Breast epithelium (tissue), 4 donors: Measurements from ENCODE around the gene ASPRV1. TPM values are rescaled to one million over a fixed set of nuclear protein-coding genes. Genes with fewer than 3 reads are reported as not detected.

Experiments
- DNase-seq, 2 donors: peaks; one replicate each; pipeline ENCODE4 v3.0.0-alpha.2; 2019; ENCODE audit warnings: low spot score in 2 of 2
- H3K27ac ChIP-seq, 2 donors: fragments of 200-600 bp; sonication (generic) in 1 of 2; one replicate each; pipeline ENCODE4 v1.5.1; 2016 to 2019; ENCODE audit warnings: mild to moderate bottlenecking in 1 of 2
- H3K27me3 ChIP-seq, 2 donors: fragments of 200-600 bp; sonication (generic) in 1 of 2; one replicate each; pipeline versions ENCODE4 v1.5.1 to v1.6.0; 2017 to 2019; ENCODE audit warnings: control low read depth in 1 of 2, mild to moderate bottlenecking in 1 of 2
- H3K36me3 ChIP-seq: fragments of 200-600 bp; one replicate; pipeline ENCODE4 v1.5.1; 2019
- H3K4me1 ChIP-seq, 2 donors: fragments of 200-600 bp; sonication (generic); one replicate each; pipeline ENCODE4 v1.5.1; 2016 to 2019; ENCODE audit warnings: control low read depth in 1 of 2
- H3K4me3 ChIP-seq, 3 donors: fragments of 200-600 bp; sonication (generic); 1 replicate in 2 of 3; 2 replicates in 1 of 3; pipeline ENCODE4 v1.5.1; 2016 to 2019; ENCODE audit warnings: mild to moderate bottlenecking in 3 of 3, moderate library complexity in 2 of 3
- H3K9me3 ChIP-seq, 2 donors: fragments of 200-600 bp; sonication (generic) in 1 of 2; one replicate each; pipeline ENCODE4 v1.5.1; 2016 to 2019; ENCODE audit warnings: control low read depth in 1 of 2
- POLR2A ChIP-seq: fragments of 450-650 bp; IDR thresholded peaks from one replicate; pipeline ENCODE4 v1.6.1; 2016; ENCODE audit warnings: antibody characterized with exemption, mild to moderate bottlenecking, moderate library complexity
- POLR2AphosphoS5 ChIP-seq, 3 donors: sonication (generic); formaldehyde crosslinking; IDR thresholded peaks; one replicate each; pipeline ENCODE4 v1.6.1; 2017; ENCODE audit warnings: antibody characterized with exemption in 3 of 3
- intact Hi-C: fragments of 100-400 bp; cut with DNase I; formaldehyde crosslinking; loops from one replicate; pipeline ENCODE4 v1.15.1; 2023; ENCODE audit warnings: low total_unique reads
- total RNA-seq, 3 donors: library from RNA; depleted of rRNA; stranded (reverse); fragments of >200 nt; gene quantifications; one replicate each; pipeline ENCODE4 v1.1.0, GENCODE V29; 2016
- TF ChIP-seq, protein P1 (sequence below), 3 donors: fragments of 450-650 bp; IDR thresholded peaks; one replicate each; pipeline ENCODE4 v1.5.1; 2016 to 2017; ENCODE audit warnings: antibody characterized with exemption in 3 of 3, mild to moderate bottlenecking in 3 of 3, moderate library complexity in 3 of 3

ASPRV1 gene
- total RNA-seq, 3 donors from 2014 or later, result 1.6 to 4.5 (median 1.8) TPM

DNA sequence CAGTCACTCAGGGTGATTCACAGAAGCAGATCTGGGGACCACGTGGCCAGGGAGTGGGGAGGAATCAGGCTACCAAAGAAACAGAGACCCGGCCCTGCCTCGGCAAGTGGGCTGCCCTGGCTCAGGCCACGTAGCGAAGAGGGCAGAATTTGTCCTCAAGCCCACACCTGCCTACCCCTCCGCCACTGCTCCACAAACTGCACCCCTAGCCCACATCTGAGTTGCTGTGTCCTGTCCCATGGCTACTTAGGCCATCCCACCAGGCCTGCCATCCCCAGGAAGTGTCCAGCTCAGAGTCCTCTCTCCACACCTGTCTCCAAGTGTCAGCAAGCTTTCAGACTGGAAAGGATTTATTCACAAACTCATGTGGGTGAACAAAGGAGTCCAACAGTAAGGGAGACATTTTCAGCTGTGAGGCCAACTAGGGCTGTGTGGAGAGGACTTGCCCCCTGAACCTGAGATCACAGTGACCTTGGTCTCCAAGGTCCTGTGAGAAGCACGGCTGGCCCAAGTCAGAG lies 31.7 kb upstream of the ASPRV1 start:
- Histone ChIP-seq H3K4me1 (no peaks in the 10 kb centered on the region), H3K4me3 (no peak overlapping the region), H3K27ac (no peak overlapping the region), H3K27me3 (no peaks in the 10 kb centered on the region), H3K36me3 (no peaks in the 10 kb centered on the region), H3K9me3 (no peaks in the 10 kb centered on the region)
- no peak for DNase-seq
- intact Hi-C loops, result no loop called here
- TF ChIP-seq POLR2A (no peak), POLR2AphosphoS5 (IDR thresholded peaks at IDR 0.05) (no peak)
- TF ChIP-seq, protein P1, sequence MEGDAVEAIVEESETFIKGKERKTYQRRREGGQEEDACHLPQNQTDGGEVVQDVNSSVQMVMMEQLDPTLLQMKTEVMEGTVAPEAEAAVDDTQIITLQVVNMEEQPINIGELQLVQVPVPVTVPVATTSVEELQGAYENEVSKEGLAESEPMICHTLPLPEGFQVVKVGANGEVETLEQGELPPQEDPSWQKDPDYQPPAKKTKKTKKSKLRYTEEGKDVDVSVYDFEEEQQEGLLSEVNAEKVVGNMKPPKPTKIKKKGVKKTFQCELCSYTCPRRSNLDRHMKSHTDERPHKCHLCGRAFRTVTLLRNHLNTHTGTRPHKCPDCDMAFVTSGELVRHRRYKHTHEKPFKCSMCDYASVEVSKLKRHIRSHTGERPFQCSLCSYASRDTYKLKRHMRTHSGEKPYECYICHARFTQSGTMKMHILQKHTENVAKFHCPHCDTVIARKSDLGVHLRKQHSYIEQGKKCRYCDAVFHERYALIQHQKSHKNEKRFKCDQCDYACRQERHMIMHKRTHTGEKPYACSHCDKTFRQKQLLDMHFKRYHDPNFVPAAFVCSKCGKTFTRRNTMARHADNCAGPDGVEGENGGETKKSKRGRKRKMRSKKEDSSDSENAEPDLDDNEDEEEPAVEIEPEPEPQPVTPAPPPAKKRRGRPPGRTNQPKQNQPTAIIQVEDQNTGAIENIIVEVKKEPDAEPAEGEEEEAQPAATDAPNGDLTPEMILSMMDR (IDR thresholded peaks at IDR 0.05), result no peak

DNA sequence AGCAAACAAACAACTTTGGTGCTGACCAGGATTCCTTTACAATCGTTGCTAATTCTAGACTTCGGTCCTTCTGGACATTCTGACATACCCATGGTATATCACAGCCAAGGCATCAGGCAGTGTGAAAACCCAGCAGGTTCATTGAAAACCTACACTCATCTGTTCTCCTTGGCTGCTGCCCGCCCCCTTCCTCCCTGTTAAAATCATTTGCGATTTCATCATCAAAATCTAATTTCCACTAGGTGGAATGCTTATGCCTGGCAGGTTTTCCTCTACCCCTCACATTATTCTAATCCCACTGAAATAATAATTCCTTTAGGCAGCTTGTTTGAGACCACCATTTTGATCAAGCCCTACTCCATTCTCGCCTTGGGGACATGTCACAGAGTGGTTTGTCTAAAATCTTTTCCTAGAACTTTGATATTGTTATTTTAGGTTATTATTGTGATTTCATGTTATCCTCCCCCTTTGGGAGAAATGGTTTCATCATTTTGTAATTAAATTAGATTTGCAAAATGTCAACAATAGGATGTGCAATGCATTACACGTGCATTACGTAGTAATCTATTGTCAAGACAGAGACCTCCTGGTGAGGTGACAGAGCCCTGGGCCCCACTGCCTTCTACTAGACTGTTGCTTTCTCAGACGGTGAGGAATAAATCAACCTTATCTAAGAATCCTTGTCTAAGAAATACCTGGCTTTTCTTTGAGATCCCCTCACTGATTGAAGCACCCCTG lies 31.0 kb upstream of the ASPRV1 start:
- H3K9me3 ChIP-seq, result no peaks in the 10 kb centered on the region
- no peak for DNase-seq

DNA sequence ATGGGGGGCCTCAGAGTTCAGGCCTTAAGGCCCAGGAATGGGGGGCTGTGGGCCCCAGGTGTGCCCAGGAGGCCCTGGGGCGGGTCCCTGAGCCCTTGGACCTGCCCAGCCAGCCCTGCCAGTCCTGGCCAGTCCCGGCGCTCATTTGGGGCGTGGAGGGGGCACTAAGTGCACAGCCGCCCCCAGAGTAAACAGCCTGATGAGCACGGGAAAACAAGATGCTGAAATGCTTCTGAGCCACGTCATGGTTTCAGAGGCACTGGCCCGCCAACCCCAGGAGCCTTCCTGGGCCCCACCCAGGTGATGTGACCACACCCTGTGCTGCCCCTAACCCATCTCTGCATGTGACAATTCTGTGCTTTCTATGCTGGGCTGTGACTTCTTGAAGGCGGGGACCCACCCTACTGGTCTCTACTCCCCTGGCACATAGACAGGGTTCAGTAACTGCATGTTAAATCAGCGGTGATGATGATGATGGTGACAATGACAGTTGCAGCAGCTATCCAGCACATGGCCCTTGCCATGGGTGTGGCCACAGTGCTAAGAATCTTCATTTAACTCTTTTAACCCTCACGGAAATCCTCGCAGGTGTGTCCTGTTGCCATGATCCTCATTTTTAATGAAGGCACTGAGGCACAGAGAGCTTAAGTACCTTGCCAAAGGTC lies 28.1 kb upstream of the ASPRV1 start:
- Histone ChIP-seq H3K27ac (no peak overlapping the region), H3K27me3 (no peaks in the 10 kb centered on the region), H3K4me3 (no peak overlapping the region), H3K9me3 (no peaks in the 10 kb centered on the region), H3K4me1 (no peaks in the 10 kb centered on the region), H3K36me3 (no peaks in the 10 kb centered on the region)
- intact Hi-C loops, result no loop called here
- no peak for DNase-seq
- TF ChIP-seq POLR2AphosphoS5 (IDR thresholded peaks at IDR 0.05), result no peak
- no peak for TF ChIP-seq POLR2A
- TF ChIP-seq, protein P1 (IDR thresholded peaks at IDR 0.05), result no peak

More for the DNA sequence above, 31.0 kb upstream of the ASPRV1 start:
- Histone ChIP-seq H3K4me1 (no peaks in the 10 kb centered on the region), H3K4me3 (no peak overlapping the region), H3K27me3 (no peaks in the 10 kb centered on the region), H3K27ac (no peak overlapping the region), H3K36me3 (no peaks in the 10 kb centered on the region)
- TF ChIP-seq, protein P1 (IDR thresholded peaks at IDR 0.05), result no peak
- TF ChIP-seq POLR2AphosphoS5 (IDR thresholded peaks at IDR 0.05) (no peak), POLR2A (no peak)
- intact Hi-C loops, result no loop called here

DNA sequence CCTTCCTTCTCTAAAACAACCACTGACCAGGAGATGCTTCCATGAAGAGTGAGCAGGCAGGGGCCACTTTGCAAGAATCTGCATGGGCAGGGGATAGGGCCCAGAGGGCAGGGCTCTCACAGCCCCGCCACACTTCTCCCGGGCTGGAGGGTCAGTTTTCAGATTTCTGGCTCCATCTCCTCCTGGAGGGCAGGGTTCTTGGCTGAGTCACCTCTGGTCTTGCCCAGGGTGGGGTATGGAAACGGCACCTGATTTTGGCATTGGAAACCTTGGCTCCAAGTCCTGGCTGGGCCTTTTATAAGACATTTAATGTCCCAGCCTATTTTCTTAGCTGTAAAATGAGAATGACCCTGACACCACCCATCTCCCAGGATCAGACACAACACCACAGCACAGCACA lies 27.6 kb upstream of the ASPRV1 start:
- Histone ChIP-seq H3K9me3 (no peaks in the 10 kb centered on the region), H3K27ac (no peak overlapping the region), H3K36me3 (no peaks in the 10 kb centered on the region), H3K4me3 (no peak overlapping the region), H3K4me1 (no peaks in the 10 kb centered on the region), H3K27me3 (no peaks in the 10 kb centered on the region)
- intact Hi-C loops, result no loop called here
- no peak for DNase-seq
- TF ChIP-seq POLR2A, result no peak
- TF ChIP-seq, protein P1 (IDR thresholded peaks at IDR 0.05), result no peak
- no peak for TF ChIP-seq POLR2AphosphoS5 (IDR thresholded peaks at IDR 0.05)

DNA sequence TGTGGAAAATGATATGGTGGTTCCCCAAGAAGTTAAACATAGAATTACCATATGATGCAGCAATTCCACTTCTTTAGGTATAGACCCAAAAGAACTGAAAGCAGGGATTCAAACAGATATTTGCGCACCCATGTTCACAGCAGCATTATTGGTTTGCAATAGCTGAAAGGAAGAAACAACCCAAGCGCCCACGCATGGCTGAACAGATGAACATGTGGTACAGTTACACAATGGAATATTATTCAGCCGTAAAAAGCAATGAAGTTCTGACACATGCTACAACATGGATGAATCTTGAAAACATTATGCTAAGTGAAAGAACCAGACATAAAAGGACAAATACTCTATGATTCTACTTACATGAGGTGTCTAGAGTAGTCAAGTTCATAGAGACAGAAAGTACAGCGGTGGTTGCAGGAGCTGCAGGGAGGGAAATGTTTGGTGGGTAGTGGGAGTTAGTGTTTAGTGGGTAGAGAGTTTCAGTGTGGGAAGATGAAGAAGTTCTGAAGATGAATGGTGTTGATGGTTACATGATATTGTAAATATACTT lies 26.7 kb upstream of the ASPRV1 start:
- H3K4me3 ChIP-seq, result no peak overlapping the region
- H3K4me1 ChIP-seq, result no peaks in the 10 kb centered on the region
- no peaks in the 10 kb centered on the region for H3K9me3 ChIP-seq
- no peaks in the 10 kb centered on the region for H3K36me3 ChIP-seq
- TF ChIP-seq POLR2AphosphoS5 (IDR thresholded peaks at IDR 0.05), result no peak
- TF ChIP-seq, protein P1 (IDR thresholded peaks at IDR 0.05), result no peak
- intact Hi-C loops, result no loop called here
- no peak overlapping the region for H3K27ac ChIP-seq
- no peak for DNase-seq
- no peaks in the 10 kb centered on the region for H3K27me3 ChIP-seq
